Endothelial cell of umbilical vein (primary cell): ENCODE results near the gene MALAT1.

Experiments used
- EZH2 ChIP-seq: IDR thresholded peaks from 2 replicates; pipeline ENCODE4 v1.6.1; 2012; ENCODE audit warnings: borderline replicate concordance, low read depth, mild to moderate bottlenecking, moderate library complexity, low read length, inconsistent platforms; ENCODE audit not compliant: severe bottlenecking
- TF ChIP-seq, protein P1 (sequence below), 2 donors: IDR thresholded peaks; 1 replicate in 1 of 2; 2 replicates in 1 of 2; pipeline ENCODE4 v1.5.1; 2011; ENCODE audit warnings: low read length in 2 of 2, mild to moderate bottlenecking in 2 of 2, moderate library complexity in 2 of 2, control low read depth in 1 of 2, inconsistent platforms in 1 of 2, low read depth in 1 of 2; ENCODE audit not compliant: insufficient read depth in 1 of 2; ENCODE audit errors: extremely low read depth in 1 of 2

DNA sequence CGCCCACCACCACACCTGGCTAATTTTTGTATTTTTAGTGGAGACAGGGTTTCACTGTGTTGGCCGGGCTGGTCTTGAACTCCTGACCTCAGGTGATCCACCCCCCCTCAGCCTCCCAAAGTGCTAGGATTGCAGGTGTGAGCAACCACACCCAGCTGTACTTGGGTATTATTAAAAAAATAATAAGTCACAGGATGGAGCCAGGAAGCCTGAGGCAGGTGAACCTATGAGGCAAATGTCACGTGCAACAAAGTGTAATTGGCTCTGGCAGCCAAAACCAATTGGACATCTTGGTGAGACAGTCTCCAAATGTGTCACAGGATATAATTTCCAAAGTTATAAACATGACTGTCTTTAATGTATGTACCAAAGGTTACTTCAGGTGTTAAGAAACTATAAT, 24.0 kb upstream of the MALAT1 start:
- TF ChIP-seq, protein P1, sequence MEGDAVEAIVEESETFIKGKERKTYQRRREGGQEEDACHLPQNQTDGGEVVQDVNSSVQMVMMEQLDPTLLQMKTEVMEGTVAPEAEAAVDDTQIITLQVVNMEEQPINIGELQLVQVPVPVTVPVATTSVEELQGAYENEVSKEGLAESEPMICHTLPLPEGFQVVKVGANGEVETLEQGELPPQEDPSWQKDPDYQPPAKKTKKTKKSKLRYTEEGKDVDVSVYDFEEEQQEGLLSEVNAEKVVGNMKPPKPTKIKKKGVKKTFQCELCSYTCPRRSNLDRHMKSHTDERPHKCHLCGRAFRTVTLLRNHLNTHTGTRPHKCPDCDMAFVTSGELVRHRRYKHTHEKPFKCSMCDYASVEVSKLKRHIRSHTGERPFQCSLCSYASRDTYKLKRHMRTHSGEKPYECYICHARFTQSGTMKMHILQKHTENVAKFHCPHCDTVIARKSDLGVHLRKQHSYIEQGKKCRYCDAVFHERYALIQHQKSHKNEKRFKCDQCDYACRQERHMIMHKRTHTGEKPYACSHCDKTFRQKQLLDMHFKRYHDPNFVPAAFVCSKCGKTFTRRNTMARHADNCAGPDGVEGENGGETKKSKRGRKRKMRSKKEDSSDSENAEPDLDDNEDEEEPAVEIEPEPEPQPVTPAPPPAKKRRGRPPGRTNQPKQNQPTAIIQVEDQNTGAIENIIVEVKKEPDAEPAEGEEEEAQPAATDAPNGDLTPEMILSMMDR (IDR thresholded peaks at IDR 0.05; ENCODE audit: extremely low read depth in 1 of 2, insufficient read depth in 1 of 2, low read depth in 1 of 2, low read length in 2 of 2) = no peak
- TF ChIP-seq EZH2 = no peak
